ENCODE results near the gene NACC2. TPM values are rescaled to one million over a fixed set of nuclear protein-coding genes. Genes with fewer than 3 reads are reported as not detected.

NACC2 gene
- total RNA-seq, 4 donors from 2014 or later = 93.8 to 192 (median 142) TPM

- Histone ChIP-seq H3K36me3 (peaks cover 0 to 9% (median 3%) of the 10 kb centered on the region in 4 donors), H3K4me3 (peak overlapping the region; percentile 30 to 82 (median 78)), H3K9me3 (no peaks in the 10 kb centered on the region), H3K27me3 (no peaks in the 10 kb centered on the region), H3K4me1 (peaks cover 80 to 89% (median 85%) of the 10 kb centered on the region in 4 donors), H3K27ac (replicated peaks in 1 of 4) (peak overlapping the region; percentile 85 to 99 (median 94))
- no peak for DNase-seq (ENCODE audit: extremely low spot score)
- 54% methylated on average over 11 of the region's 20 CpGs for WGBS
- peak; percentile 12 to 81 for TF ChIP-seq POLR2AphosphoS5 (IDR thresholded peaks at IDR 0.05)
- TF ChIP-seq, protein P1, sequence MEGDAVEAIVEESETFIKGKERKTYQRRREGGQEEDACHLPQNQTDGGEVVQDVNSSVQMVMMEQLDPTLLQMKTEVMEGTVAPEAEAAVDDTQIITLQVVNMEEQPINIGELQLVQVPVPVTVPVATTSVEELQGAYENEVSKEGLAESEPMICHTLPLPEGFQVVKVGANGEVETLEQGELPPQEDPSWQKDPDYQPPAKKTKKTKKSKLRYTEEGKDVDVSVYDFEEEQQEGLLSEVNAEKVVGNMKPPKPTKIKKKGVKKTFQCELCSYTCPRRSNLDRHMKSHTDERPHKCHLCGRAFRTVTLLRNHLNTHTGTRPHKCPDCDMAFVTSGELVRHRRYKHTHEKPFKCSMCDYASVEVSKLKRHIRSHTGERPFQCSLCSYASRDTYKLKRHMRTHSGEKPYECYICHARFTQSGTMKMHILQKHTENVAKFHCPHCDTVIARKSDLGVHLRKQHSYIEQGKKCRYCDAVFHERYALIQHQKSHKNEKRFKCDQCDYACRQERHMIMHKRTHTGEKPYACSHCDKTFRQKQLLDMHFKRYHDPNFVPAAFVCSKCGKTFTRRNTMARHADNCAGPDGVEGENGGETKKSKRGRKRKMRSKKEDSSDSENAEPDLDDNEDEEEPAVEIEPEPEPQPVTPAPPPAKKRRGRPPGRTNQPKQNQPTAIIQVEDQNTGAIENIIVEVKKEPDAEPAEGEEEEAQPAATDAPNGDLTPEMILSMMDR (IDR thresholded peaks at IDR 0.05) = no peak
- intact Hi-C loops (cut with DNase I) = no loop called here
Measured at GRCh38 chr9:136091582-136092352, 3.3 kb downstream of the NACC2 start.

DNA sequence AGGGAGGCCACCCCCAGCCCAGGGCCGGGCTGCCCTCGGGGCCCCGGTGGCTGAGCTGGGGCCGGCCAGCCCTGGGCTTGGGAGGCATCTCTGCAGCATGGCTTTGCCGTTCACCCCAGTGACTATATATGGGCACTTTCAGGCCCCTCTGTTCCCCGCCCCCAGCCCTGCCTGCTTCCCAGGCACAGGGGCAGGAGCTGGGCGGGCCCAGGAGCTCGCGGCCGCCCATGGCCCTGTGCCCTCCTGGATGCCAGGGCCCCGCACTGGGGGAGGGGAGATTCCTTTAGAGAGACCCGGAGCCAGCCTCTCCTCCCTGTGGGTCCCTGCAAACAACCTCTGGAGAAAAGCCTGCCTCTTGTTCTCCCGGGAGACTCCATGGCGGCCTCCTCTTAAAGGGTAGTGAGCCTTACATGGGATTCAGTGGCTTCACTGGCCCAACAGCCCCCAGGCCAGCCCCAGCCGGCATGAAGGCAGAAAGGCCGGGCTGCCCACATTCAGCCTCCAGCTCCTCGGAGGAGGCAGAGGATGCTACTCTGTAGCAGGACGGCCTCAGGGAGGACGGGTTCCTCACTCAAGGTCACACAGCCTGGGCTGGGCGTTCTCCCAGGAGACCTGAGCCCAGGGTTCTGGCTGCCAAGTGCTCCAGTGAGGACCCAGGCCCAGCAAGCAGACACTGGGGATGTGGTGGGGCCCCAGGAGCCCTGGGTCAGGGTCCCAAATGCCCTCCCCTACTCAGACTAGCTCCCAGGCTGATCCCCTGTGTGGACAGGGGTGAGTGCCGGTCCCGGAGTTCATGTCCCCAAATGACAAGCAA lies 4.1 kb downstream of the NACC2 start:
- no peaks in the 10 kb centered on the region for H3K27me3 ChIP-seq
- TF ChIP-seq POLR2AphosphoS5 (IDR thresholded peaks at IDR 0.05) = peak; percentile 73 to 78
- TF ChIP-seq, protein P1 (IDR thresholded peaks at IDR 0.05) = no peak
- intact Hi-C loops (cut with DNase I) = no loop called here
- WGBS = 50% methylated on average over 7 of the region's 22 CpGs
- peaks cover 82 to 89% (median 85%) of the 10 kb centered on the region in 4 donors for H3K4me1 ChIP-seq
- no peak for DNase-seq (ENCODE audit: extremely low spot score)
- H3K36me3 ChIP-seq = peaks cover 0 to 9% (median 3%) of the 10 kb centered on the region in 4 donors
- H3K9me3 ChIP-seq = no peaks in the 10 kb centered on the region
- peak overlapping the region; percentile 30 to 82 (median 78) for H3K4me3 ChIP-seq
- peak overlapping the region; percentile 85 to 99 (median 94) for H3K27ac ChIP-seq (replicated peaks in 1 of 4)

GRCh38 chr9:136090056-136090735 lies 4.9 kb downstream of the NACC2 start:
- Histone ChIP-seq H3K36me3 (peaks cover 0 to 9% (median 3%) of the 10 kb centered on the region in 4 donors), H3K4me1 (peaks cover 87 to 93% (median 89%) of the 10 kb centered on the region in 4 donors), H3K27ac (replicated peaks in 1 of 4) (peak overlapping the region; percentile 85 to 99 (median 94)), H3K4me3 (peak overlapping the region; percentile 30 to 82 (median 78)), H3K27me3 (no peaks in the 10 kb centered on the region), H3K9me3 (no peaks in the 10 kb centered on the region)
- DNase-seq (ENCODE audit: extremely low spot score) = no peak
- WGBS = 56% methylated on average over 8 of the region's 9 CpGs
- intact Hi-C loops (cut with DNase I) = no loop called here
- no peak for TF ChIP-seq POLR2A (IDR thresholded peaks at IDR 0.05; ENCODE audit: low read depth)
- TF ChIP-seq, protein P1 (IDR thresholded peaks at IDR 0.05) = no peak
- TF ChIP-seq EP300 (IDR thresholded peaks at IDR 0.05) = no peak
- no peak for TF ChIP-seq POLR2AphosphoS5 (IDR thresholded peaks at IDR 0.05)

DNA sequence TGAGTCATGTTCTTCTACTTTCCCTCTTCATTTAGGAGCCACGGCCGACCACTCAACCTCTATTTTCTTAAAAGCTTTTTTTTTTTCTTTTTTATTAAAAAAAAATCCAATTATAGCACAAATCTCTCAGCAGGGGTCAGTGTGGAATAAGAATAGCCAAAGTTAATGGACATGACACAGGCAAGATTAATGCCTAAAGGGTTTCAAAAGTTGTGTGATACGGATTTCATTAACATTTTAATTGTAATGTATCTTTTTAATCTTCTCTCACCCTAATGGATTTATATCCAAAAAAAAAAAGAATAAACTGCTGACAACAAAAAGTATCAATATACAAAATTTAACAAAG lies 5.4 kb downstream of the NACC2 start:
- H3K36me3 ChIP-seq = peaks cover 0 to 9% (median 3%) of the 10 kb centered on the region in 4 donors
- peak overlapping the region; percentile 85 to 99 (median 94) for H3K27ac ChIP-seq (replicated peaks in 1 of 4)
- no peaks in the 10 kb centered on the region for H3K27me3 ChIP-seq
- TF ChIP-seq POLR2A (IDR thresholded peaks at IDR 0.05; ENCODE audit: low read depth) = no peak
- TF ChIP-seq, protein P1 (IDR thresholded peaks at IDR 0.05) = peak; percentile 41 to 65 (median 52)
- peak overlapping the region in 2 of 4 donors; percentile 36 to 81 for H3K4me3 ChIP-seq
- WGBS = 15% methylated on average over 3 of the region's 3 CpGs
- no peaks in the 10 kb centered on the region for H3K9me3 ChIP-seq
- DNase-seq (ENCODE audit: extremely low spot score) = no peak
- H3K4me1 ChIP-seq = peaks cover 88 to 98% (median 94%) of the 10 kb centered on the region in 4 donors
- intact Hi-C loops (cut with DNase I) = loop anchor here (5.0 kb wide), 2 partner anchors 33 to 37 kb away; no protein-coding TSS in a partner anchor

Data from esophagus muscularis mucosa (tissue), 4 donors.